Esophagus squamous epithelium (tissue), 4 donors: Measurements from ENCODE around the gene RBL1.

Experiments
- CTCF ChIP-seq, 6 experiments: fragments of 450-650 bp in 4 of 6; fragments of 200-600 bp in 2 of 6; sonication (generic) in 2 of 6; IDR thresholded peaks; one replicate each; pipeline ENCODE4 v1.5.1; 2016 to 2019; ENCODE audit warnings: antibody characterized with exemption in 6 of 6, mild to moderate bottlenecking in 4 of 6, moderate library complexity in 4 of 6
- POLR2A ChIP-seq, 4 donors: fragments of 450-650 bp; IDR thresholded peaks; one replicate each; pipeline ENCODE4 v1.6.1; 2017; ENCODE audit warnings: antibody characterized with exemption in 4 of 4, mild to moderate bottlenecking in 4 of 4, moderate library complexity in 3 of 4

- TF ChIP-seq CTCF (IDR thresholded peaks at IDR 0.05) (no peak), POLR2A (IDR thresholded peaks at IDR 0.05) (no peak)
Measured at GRCh38 chr20:37114012-37114411, 18.2 kb upstream of the RBL1 start.
